Tibial artery (tissue), 4 donors: ENCODE measurements around the gene MEDAG.

Experiments used
- DNase-seq, 2 donors: peaks; one replicate each; pipeline ENCODE4 v3.0.0-alpha.2; 2019
- H3K27ac ChIP-seq, 2 donors: fragments of 200-600 bp; sonication (generic) in 1 of 2; 1 replicate in 1 of 2; 2 replicates in 1 of 2; pipeline ENCODE4 v1.5.1; 2018 to 2019; ENCODE audit warnings: mild to moderate bottlenecking in 1 of 2
- H3K27me3 ChIP-seq, 2 donors: fragments of 200-600 bp; sonication (generic) in 1 of 2; one replicate each; pipeline versions ENCODE4 v1.5.1 to v1.6.0; 2016 to 2019
- H3K36me3 ChIP-seq, 3 donors: fragments of 200-600 bp; sonication (generic) in 2 of 3; one replicate each; pipeline ENCODE4 v1.5.1; 2016 to 2019; ENCODE audit warnings: mild to moderate bottlenecking in 2 of 3
- H3K4me1 ChIP-seq, 4 donors: fragments of 200-600 bp; sonication (generic) in 2 of 4; 1 replicate in 3 of 4; 2 replicates in 1 of 4; pipeline ENCODE4 v1.5.1; 2016 to 2019
- H3K4me3 ChIP-seq, 2 donors: fragments of 200-600 bp; sonication (generic) in 1 of 2; 1 replicate in 1 of 2; 2 replicates in 1 of 2; pipeline ENCODE4 v1.5.1; 2018 to 2019; ENCODE audit warnings: mild to moderate bottlenecking in 2 of 2
- H3K9me3 ChIP-seq, 3 donors: fragments of 200-600 bp; sonication (generic) in 1 of 3; one replicate each; pipeline ENCODE4 v1.5.1; 2016 to 2019
- intact Hi-C: fragments of 100-400 bp; cut with DNase I; formaldehyde crosslinking; loops from one replicate; pipeline ENCODE4 v1.15.0; 2023; ENCODE audit warnings: low total_unique reads
- TF ChIP-seq, protein P1 (sequence below), 2 experiments: fragments of 200-600 bp in 1 of 2; fragments of 450-650 bp in 1 of 2; IDR thresholded peaks; one replicate each; pipeline ENCODE4 v1.5.1; 2017 to 2019; ENCODE audit warnings: antibody characterized with exemption in 2 of 2, mild to moderate bottlenecking in 1 of 2, moderate library complexity in 1 of 2

Gene MEDAG

DNA sequence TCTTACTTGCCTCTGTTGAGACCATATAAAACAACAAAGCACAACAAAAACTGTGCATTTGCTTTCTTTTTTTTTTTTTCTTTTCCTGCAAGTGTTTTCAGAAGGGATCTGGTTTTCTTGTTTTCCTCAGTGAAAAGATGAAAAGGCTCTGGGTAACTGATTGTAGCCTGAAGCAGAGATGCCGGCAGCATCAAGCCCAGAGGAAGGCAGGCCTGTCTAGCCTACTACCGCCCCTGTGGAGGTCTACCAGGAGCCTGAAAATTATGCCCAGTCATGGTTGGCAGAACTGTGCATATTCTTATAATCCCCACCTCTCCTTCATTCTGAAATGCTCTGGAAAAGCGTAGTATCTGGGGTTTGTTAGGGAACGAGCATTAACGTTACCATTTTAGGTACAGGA lies 32.6 kb upstream of the MEDAG start:
- H3K4me1 ChIP-seq: peaks cover 0 to 86% (median 61%) of the 10 kb centered on the region in 4 donors
- no peaks in the 10 kb centered on the region for H3K27me3 ChIP-seq
- peak overlapping the region; percentile 92 to 93 for H3K27ac ChIP-seq
- H3K36me3 ChIP-seq: no peaks in the 10 kb centered on the region
- intact Hi-C loops: no loop called here
- TF ChIP-seq, protein P1, sequence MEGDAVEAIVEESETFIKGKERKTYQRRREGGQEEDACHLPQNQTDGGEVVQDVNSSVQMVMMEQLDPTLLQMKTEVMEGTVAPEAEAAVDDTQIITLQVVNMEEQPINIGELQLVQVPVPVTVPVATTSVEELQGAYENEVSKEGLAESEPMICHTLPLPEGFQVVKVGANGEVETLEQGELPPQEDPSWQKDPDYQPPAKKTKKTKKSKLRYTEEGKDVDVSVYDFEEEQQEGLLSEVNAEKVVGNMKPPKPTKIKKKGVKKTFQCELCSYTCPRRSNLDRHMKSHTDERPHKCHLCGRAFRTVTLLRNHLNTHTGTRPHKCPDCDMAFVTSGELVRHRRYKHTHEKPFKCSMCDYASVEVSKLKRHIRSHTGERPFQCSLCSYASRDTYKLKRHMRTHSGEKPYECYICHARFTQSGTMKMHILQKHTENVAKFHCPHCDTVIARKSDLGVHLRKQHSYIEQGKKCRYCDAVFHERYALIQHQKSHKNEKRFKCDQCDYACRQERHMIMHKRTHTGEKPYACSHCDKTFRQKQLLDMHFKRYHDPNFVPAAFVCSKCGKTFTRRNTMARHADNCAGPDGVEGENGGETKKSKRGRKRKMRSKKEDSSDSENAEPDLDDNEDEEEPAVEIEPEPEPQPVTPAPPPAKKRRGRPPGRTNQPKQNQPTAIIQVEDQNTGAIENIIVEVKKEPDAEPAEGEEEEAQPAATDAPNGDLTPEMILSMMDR (IDR thresholded peaks at IDR 0.05): no peak
- H3K4me3 ChIP-seq: no peak overlapping the region
- DNase-seq: no peak
- H3K9me3 ChIP-seq: no peaks in the 10 kb centered on the region

DNA sequence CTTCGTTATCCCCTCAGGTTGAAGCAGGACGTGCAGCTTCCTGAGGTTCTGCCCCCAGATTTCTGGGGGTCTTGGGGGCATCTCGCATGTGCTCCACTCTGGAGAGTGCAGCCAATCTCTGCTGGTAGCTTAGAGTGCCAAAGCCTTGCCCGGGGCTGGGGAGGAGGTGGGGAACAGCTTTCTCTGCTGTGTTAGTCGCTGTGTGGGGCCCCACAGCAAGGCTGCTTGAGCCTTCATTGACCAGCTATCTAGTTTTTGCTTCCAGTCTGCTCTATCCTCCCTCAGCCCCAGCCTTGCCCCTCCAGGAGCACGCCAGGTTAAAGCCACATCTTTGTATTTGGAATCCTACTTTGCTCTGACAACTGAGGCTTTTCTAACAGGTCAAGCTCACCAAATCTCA lies 32.0 kb upstream of the MEDAG start:
- Histone ChIP-seq H3K27me3 (no peaks in the 10 kb centered on the region), H3K36me3 (no peaks in the 10 kb centered on the region), H3K9me3 (no peaks in the 10 kb centered on the region), H3K4me3 (no peak overlapping the region), H3K27ac (peak overlapping the region; percentile 92 to 93), H3K4me1 (peaks cover 0 to 86% (median 58%) of the 10 kb centered on the region in 4 donors)
- no peak for DNase-seq
- TF ChIP-seq, protein P1 (IDR thresholded peaks at IDR 0.05): no peak
- intact Hi-C loops: no loop called here

DNA sequence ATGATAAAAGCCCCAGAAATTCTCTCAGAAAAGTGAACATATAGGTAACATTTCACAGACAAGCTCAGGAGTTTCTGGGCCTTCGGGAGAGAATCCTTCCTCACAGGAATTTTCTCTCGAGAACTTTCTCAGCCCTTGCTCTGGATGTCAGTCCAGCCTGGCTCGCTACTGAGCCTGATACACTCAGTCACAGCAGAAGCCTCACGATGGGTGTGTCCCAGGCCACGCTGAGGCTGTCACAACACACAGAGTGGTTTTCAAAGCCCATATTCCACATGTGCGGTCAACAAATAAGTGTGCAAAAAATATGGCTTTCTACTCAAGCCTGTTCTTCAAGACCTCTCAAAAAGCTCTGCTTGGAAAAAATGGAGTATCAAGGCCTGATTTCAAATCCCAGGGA lies 31.5 kb upstream of the MEDAG start:
- H3K27ac ChIP-seq: peak overlapping the region; percentile 92 to 93
- TF ChIP-seq, protein P1 (IDR thresholded peaks at IDR 0.05): no peak
- H3K36me3 ChIP-seq: no peaks in the 10 kb centered on the region
- no peaks in the 10 kb centered on the region for H3K27me3 ChIP-seq
- H3K4me1 ChIP-seq: peaks cover 0 to 86% (median 57%) of the 10 kb centered on the region in 4 donors
- intact Hi-C loops: no loop called here
- no peak overlapping the region for H3K4me3 ChIP-seq
- no peaks in the 10 kb centered on the region for H3K9me3 ChIP-seq
- no peak for DNase-seq

DNA sequence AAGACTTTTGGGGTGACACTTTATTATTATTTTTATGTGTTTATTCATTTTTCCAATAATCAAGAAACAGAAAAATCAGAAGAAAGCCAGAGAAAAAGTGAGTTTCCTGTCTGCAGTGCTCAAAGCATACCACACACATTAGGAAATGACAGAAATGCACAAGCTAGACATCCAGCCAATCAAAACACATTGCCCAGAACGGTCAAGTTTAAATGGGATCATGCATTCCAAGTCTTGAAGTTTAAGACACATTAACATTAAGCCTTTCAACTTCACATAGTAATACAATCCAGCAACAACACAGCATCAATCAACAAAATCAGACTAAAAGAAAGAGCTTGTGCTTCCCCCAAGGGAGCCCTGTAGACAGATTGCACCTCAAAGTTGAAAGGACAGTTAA lies 28.7 kb upstream of the MEDAG start:
- no peak for DNase-seq
- Histone ChIP-seq H3K4me3 (no peak overlapping the region), H3K4me1 (peaks cover 0 to 87% (median 54%) of the 10 kb centered on the region in 4 donors), H3K36me3 (no peaks in the 10 kb centered on the region), H3K9me3 (no peaks in the 10 kb centered on the region), H3K27me3 (no peaks in the 10 kb centered on the region), H3K27ac (peak overlapping the region; percentile 92 to 93)
- TF ChIP-seq, protein P1 (IDR thresholded peaks at IDR 0.05): no peak
- intact Hi-C loops: no loop called here

DNA sequence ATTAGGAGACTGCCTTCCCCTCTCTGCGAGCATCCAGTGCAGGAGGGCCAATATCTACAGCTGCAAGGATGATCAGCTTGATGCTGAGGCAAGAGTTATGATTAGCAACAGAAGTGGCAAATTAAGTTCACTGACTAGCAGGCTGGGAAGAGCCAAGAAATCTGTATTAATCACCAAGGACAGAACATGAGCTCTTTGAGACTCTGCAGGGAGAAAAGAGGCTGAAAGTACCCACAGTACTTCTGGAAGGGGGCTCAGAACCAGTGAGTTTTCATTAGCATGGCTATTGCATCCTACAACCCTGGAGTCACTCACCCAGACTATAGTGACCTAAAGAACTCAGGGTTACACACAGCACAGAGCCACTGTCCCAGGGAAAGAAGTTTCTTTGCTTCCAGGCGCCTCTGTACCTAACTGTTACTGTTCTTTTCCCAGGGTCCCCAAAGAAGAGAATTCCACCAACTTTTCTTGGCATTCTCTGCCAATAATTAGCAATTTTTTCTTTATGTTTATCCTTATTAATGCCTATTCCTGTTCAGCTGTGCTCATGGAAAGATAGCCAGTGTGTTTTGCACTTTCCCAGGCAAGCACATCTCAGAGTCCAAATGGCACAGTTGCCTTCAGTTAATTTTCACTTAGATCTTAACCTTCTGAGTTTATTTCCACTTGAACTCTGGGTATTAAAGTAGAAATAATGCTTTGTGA lies 25.8 kb upstream of the MEDAG start:
- peaks cover 0 to 66% (median 37%) of the 10 kb centered on the region in 4 donors for H3K4me1 ChIP-seq
- H3K9me3 ChIP-seq: no peaks in the 10 kb centered on the region
- no peaks in the 10 kb centered on the region for H3K27me3 ChIP-seq
- TF ChIP-seq, protein P1 (IDR thresholded peaks at IDR 0.05): no peak
- intact Hi-C loops: loop anchor here (2.0 kb wide), 1 partner anchor 14 kb away; no protein-coding TSS in a partner anchor
- H3K36me3 ChIP-seq: no peaks in the 10 kb centered on the region
- peak overlapping the region; percentile 92 to 93 for H3K27ac ChIP-seq
- DNase-seq: no peak
- H3K4me3 ChIP-seq: no peak overlapping the region
